Fibroblast of lung (primary cell): ENCODE results near the gene NEK9. TPM values are rescaled to one million over a fixed set of nuclear protein-coding genes. Genes with fewer than 3 reads are reported as not detected.
A peak's percentile ranks its signal among the peaks of the same experiment; 100 is the strongest.

Experiments used
- DNase-seq, 2 donors: peaks; one replicate each; pipeline versions ENCODE4 v3.0.0 to v3.0.0-alpha.2; 2010; ENCODE audit warnings: low read depth in 2 of 2
- H2AFZ ChIP-seq: 2 replicates; pipeline ENCODE4 v1.5.1; 2012; ENCODE audit warnings: low read length, control low read depth, inconsistent platforms
- H3K27ac ChIP-seq: 2 replicates; pipeline ENCODE4 v1.5.1; 2011; ENCODE audit warnings: low read length, control low read depth; ENCODE audit not compliant: insufficient read depth
- H3K27me3 ChIP-seq: 2 replicates; pipeline ENCODE4 v1.5.1; 2011; ENCODE audit warnings: mild to moderate bottlenecking, low read length; ENCODE audit not compliant: control insufficient read depth, insufficient read depth
- H3K36me3 ChIP-seq: 2 replicates; pipeline ENCODE4 v1.5.1; 2011; ENCODE audit warnings: low read length; ENCODE audit not compliant: control insufficient read depth, insufficient read depth
- H3K4me1 ChIP-seq: 2 replicates; pipeline ENCODE4 v1.5.1; 2011; ENCODE audit warnings: low read length; ENCODE audit not compliant: control insufficient read depth, insufficient read depth; ENCODE audit errors: extremely low read depth
- H3K4me2 ChIP-seq: 2 replicates; pipeline ENCODE4 v1.5.1; 2011; ENCODE audit warnings: low read length, control low read depth; ENCODE audit not compliant: insufficient read depth; ENCODE audit errors: extremely low read depth
- H3K4me3 ChIP-seq, 4 experiments: fragments of 200-600 bp in 1 of 4; sonication (generic) in 1 of 4; replicated peaks in 1 of 4; 2 replicates each; pipeline ENCODE4 v1.5.1; 2011 to 2016; ENCODE audit warnings: low read length in 4 of 4, low read depth in 3 of 4, mild to moderate bottlenecking in 3 of 4, control low read depth in 2 of 4, inconsistent platforms in 1 of 4, mixed read lengths in 1 of 4; ENCODE audit not compliant: insufficient read depth in 1 of 4; ENCODE audit errors: control extremely low read depth in 1 of 4
- H3K79me2 ChIP-seq: 2 replicates; pipeline ENCODE4 v1.5.1; 2012; ENCODE audit warnings: mild to moderate bottlenecking, low read length, inconsistent platforms; ENCODE audit not compliant: control insufficient read depth, insufficient read depth
- H3K9ac ChIP-seq: 2 replicates; pipeline ENCODE4 v1.5.1; 2011; ENCODE audit warnings: mild to moderate bottlenecking, low read length, control low read depth; ENCODE audit not compliant: insufficient read depth
- H3K9me3 ChIP-seq: 2 replicates; pipeline ENCODE4 v1.5.1; 2012; ENCODE audit warnings: low read depth, low read length; ENCODE audit not compliant: control insufficient read depth, insufficient read depth
- H4K20me1 ChIP-seq: 2 replicates; pipeline ENCODE4 v1.5.1; 2011; ENCODE audit warnings: low read length; ENCODE audit not compliant: control insufficient read depth, insufficient read depth; ENCODE audit errors: extremely low read depth
- CTCF ChIP-seq, 2 donors: IDR thresholded peaks in 1 of 2; conservative IDR thresholded peaks in 1 of 2; 1 replicate in 1 of 2; 2 replicates in 1 of 2; pipeline ENCODE4 v1.5.1; 2011 to 2012; ENCODE audit warnings: low read length in 2 of 2, control low read depth in 1 of 2, inconsistent platforms in 1 of 2, low read depth in 1 of 2, mild to moderate bottlenecking in 1 of 2
- EZH2 ChIP-seq: IDR thresholded peaks from 2 replicates; pipeline ENCODE4 v1.5.1; 2012; ENCODE audit warnings: low read length, control low read depth, mild to moderate bottlenecking; ENCODE audit errors: missing control alignments
- polyA plus RNA-seq, 2 donors: library from polyadenylated mRNA; depleted of rRNA in 1 of 2; stranded (reverse) in 1 of 2; unstranded in 1 of 2; fragments of >200 nt; gene quantifications; 2 replicates each; pipeline ENCODE4 v1.2.1, GENCODE V29; 2011 to 2012; ENCODE audit warnings: missing spikeins in 1 of 2
- total RNA-seq: library from RNA; depleted of rRNA; stranded (reverse); fragments of >200 nt; gene quantifications from 2 replicates; pipeline ENCODE4 v1.2.1, GENCODE V29; 2014

Gene NEK9
- total and polyA plus RNA-seq, 2 donors (not counting 1 experiment from before 2014, with no cell fraction given), result 63.4 to 81.3 TPM

DNA sequence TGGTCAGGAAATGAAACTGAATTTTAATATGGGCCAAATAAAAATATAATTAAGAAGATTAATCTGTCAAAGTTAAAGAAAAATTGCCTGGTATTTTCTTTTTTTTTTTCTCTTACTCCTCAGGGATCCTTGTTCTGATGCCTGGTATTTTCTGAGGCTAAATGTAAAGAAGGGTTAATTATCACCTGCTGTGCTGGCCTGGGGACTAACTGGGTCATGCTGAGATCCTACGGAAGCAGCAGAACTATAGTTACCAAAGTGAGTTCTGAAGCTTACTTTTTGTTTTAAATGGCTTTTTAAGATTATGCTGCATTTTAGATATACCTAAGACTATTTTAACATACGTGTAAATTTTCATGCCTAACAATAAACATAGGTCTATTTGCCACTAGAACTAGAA is 34.1 kb downstream of the NEK9 start:
- no peaks in the 10 kb centered on the region for H3K36me3 ChIP-seq
- no peak for TF ChIP-seq EZH2
- no peak for TF ChIP-seq CTCF (conservative IDR thresholded peaks at IDR 0.05 in 1 of 2, IDR thresholded peaks at IDR 0.05 in 1 of 2; ENCODE audit: low read depth in 1 of 2, low read length in 2 of 2)

GRCh38 chr14:75091251-75091650 is 35.6 kb downstream of the NEK9 start:
- Histone ChIP-seq H3K36me3 (peaks cover 4% of the 10 kb centered on the region), H3K9me3 (no peaks in the 10 kb centered on the region), H2AFZ (no peak overlapping the region), H3K27ac (no peak overlapping the region), H4K20me1 (no peaks in the 10 kb centered on the region), H3K27me3 (no peaks in the 10 kb centered on the region), H3K4me3 (no peak overlapping the region), H3K9ac (no peak overlapping the region), H3K4me2 (no peak overlapping the region), H3K4me1 (no peaks in the 10 kb centered on the region), H3K79me2 (no peaks in the 10 kb centered on the region)
- DNase-seq, result no peak
- TF ChIP-seq EZH2 (no peak), CTCF (conservative IDR thresholded peaks at IDR 0.05 in 1 of 2, IDR thresholded peaks at IDR 0.05 in 1 of 2; ENCODE audit: low read depth in 1 of 2, low read length in 2 of 2) (no peak)

More for the DNA sequence above, 34.1 kb downstream of the NEK9 start:
- Histone ChIP-seq H3K27me3 (no peaks in the 10 kb centered on the region), H3K9ac (no peak overlapping the region), H3K9me3 (no peaks in the 10 kb centered on the region), H4K20me1 (no peaks in the 10 kb centered on the region), H3K27ac (no peak overlapping the region), H2AFZ (no peak overlapping the region), H3K4me3 (no peak overlapping the region), H3K79me2 (no peaks in the 10 kb centered on the region), H3K4me1 (no peaks in the 10 kb centered on the region), H3K4me2 (no peak overlapping the region)
- no peak for DNase-seq

DNA sequence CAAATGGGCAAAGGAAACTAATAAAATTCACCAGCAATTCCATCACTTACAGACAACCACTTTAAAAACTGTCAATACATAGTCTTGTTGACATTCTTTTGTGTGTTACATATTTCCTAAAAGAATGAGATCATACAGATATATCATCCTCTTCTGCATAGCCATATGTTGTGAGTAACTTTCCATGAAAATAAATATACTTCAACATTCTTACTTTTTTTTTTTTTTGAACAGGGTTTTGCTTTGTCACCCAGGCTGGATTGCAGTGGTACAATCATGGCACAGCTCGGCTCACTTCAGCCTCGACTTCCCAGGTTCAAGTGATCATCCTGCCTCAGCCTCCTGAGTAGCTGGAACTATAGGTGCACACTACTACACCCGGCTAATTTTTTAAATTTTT is 36.5 kb downstream of the NEK9 start:
- peaks cover 4% of the 10 kb centered on the region for H3K36me3 ChIP-seq
- no peak overlapping the region for H3K27ac ChIP-seq
- no peaks in the 10 kb centered on the region for H3K9me3 ChIP-seq
- no peak for TF ChIP-seq EZH2
- TF ChIP-seq CTCF (conservative IDR thresholded peaks at IDR 0.05 in 1 of 2, IDR thresholded peaks at IDR 0.05 in 1 of 2; ENCODE audit: low read depth in 1 of 2, low read length in 2 of 2), result no peak
- H3K4me3 ChIP-seq, result no peak overlapping the region
- H3K4me1 ChIP-seq, result no peaks in the 10 kb centered on the region
- H2AFZ ChIP-seq, result no peak overlapping the region
- H3K4me2 ChIP-seq, result no peak overlapping the region
- no peaks in the 10 kb centered on the region for H3K27me3 ChIP-seq
- H4K20me1 ChIP-seq, result no peaks in the 10 kb centered on the region
- peak in 1 of 2 donors; percentile 19 for DNase-seq
- H3K9ac ChIP-seq, result no peak overlapping the region
- no peaks in the 10 kb centered on the region for H3K79me2 ChIP-seq
